NCI-H524 treated with DMSO at 0.1 percent for 48 hours (cell line): ENCODE data around the gene MAP2K2.
"Not testable (repeated sequence)": the region's sequence is repeated elsewhere in the genome, so short reads cannot be mapped to it uniquely, and the experiment has no call there.

Source experiments
- DNase-seq: peaks from one replicate; lab custom pipeline; 2025; lab: John Stamatoyannopoulos, UW

Gene MAP2K2

DNA sequence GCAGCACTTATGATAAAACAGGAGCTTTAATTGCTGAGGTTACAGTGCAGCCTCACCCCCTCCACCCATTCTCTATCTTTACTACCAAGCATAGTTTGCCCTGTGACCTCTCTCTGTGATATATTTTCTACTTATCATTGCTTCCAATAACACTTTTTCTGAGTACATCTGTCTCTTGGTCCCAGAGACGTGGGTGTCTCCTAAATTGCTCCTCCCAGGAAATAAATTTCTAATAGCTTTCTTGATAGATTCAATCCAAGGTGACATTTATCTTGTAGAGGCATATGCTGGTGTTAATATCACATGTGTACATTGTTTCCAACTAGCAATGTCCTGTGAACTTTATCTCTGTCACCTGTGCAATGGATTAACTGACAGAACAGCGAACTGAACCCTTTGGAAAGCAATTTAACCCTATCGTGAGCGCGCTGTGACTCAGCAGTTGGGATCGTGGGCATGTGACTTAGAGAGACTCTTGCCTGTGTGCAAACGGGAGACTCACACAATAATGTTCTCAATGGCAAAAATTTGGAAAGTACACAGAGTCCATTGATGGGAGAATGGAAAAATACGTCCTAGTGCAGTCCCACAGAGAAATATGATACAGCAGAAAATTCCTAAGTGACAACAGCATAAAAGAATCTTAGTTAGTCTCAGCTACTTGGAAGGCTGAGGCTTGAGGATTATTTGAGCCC, 7.0 kb upstream of the MAP2K2 start:
- DNase-seq = no peak

DNA sequence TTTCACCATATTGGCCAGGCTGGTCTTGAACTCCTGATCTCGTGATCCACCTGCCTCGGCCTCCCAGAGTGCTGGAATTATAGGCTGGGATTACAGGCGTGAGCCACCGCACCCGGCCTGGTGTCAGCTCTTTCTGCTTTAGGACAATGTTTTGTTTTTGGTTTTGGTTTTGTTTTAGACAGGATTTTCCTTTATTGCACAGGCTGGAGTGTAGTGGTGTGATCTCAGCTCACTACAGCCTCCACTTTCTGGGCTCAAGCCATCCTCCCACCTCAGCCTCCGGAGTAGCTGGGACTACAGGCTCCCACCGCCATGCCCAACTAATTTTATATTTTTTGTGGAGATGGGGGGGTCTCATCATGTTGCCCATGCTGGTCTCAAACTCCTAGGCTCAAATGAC, 5.1 kb upstream of the MAP2K2 start:
- DNase-seq = not testable (repeated sequence)

DNA sequence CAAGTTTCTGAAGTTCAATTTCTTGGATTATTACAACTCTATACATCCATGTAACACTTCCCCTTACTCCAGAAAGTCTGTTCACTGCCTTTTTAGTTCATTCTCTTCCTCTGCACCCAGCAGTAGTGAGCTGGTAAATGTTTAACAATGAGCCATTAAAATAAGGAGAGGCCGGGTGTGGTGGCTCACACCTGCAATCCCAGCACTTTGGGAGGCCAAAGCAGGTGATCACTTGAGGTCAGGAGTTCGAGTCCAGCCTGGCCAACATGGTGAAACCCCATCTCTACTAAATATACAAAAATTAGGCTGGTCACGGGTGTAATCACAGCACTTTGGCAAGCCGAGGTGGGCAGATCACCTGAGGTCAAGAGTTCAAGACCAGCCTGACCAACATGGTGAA, 3.4 kb upstream of the MAP2K2 start:
- not testable (repeated sequence) for DNase-seq

DNA sequence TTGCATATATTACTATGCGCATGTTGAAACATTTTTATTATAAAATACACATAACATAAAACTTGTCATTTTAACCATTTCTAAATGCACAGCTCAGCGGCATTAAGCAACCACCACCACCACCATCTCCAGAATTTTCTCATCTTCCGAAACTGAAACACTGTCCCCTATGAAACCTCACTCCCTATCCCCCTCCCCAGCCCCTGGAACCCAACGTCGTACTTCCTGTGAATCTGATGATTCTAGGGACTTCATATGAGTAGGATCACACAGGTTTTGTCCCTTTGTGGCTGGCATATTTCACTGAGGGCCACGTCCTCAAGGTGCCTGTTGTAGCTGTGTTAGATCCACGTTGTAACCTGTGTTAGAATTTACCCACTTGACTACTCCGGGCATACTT, 716 bp upstream of the MAP2K2 start:
- no peak for DNase-seq

DNA sequence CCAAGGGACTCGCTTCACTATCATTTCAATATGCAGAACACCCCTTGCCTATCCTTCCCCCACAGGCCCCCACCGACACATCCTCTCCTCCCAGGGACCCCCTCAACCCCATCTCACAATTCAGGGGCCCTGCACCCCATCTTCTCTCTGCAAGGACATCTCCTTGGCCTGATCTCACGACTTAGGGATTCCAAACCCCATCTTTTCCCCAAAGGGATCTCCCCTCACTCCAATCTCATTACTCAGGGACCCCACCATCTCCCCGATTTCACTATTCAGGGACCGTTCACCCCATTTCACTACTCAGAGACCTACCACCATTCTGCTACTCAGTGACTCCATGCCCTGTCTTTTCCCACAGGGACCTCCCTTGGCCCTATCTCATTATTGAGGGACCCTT, 1.4 kb downstream of the MAP2K2 start:
- no peak for DNase-seq

DNA sequence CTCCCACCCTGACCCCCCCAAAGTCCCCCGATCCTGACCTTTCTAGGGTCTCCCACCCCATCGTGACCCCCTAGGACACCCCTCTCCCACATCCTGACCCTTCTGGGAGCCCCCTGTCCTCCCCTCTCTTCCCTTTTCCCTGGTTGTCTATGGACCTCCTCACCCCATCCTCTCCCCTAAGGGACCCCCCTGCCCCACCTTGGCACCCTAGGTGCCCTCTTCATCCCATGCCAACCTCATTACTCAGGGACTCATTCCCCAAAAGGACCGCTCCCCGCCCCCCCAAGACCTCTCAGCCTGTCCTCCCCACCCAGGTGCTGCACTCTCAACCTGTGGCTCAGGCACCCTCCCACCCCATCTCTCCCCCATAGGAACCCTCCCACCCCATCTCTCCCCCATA, 2.1 kb downstream of the MAP2K2 start:
- DNase-seq = no peak

DNA sequence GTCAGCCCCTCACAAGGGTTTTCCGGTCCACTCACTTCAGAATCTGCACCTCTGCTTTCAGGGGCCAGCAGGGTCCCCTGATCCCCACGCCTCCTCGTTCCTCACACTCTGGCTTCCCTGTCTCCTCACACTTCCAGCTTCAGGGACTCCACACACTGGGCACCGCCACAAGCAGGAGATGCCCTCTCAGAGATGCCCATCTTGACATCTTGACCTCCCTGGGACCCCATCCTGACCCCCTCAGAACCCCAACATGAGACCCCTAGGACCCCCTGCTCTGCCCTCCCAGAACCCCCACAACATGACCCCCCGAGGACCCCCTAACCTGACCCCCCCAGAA, 2.7 kb downstream of the MAP2K2 start:
- no peak for DNase-seq

DNA sequence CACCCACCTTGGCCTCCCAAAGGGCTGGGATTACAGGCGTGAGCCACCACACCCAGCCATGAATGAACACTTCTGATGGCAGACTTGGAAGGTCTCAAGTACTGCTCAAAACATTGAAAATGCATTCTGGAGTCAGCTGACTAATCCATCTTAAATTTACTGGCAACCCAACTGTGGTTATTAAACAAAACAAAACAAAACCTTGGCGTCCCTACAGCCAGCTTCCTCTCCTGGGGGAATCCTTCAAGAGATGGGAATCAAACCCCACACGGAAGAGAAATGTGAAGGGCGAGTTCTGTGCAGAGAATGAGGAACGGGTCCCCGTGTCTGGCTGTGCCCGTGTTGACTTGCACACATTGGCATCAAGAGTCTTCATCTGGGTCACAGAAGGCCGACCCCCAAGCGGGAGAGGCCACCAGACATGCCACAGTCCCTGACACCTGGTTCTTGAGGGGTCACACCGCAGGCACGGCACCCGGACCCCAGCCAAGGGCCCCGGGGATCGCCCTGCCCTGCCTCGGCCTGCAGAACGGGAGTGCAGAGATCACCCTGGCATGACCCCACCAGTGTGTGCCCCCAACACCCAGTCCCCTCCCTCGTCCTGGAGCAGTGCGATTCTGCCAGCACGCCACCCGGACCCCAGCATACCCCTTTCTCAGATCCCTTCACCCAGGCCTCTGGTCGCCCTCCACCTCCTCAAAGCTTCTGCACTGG, 3.2 kb downstream of the MAP2K2 start:
- DNase-seq = no peak

DNA sequence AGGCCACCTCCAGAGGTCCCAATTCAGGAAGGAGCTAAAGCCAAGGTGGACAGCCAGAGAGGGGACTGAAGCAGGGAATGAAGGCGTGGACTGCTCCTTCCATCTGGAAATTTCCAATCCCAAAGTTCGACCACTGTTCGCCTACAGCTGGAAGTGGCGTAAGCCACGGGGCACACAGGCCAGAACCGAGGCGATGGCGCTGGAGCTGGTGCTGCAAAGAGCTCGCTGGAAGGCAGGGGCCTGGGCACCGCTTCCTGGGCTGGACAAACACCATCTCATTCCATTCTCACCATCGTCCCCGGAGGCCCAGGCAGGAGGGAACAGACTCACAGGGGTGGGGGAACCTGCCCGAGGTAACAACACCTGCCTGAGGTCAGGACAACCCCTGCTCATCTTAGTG, 4.2 kb downstream of the MAP2K2 start:
- no peak for DNase-seq

DNA sequence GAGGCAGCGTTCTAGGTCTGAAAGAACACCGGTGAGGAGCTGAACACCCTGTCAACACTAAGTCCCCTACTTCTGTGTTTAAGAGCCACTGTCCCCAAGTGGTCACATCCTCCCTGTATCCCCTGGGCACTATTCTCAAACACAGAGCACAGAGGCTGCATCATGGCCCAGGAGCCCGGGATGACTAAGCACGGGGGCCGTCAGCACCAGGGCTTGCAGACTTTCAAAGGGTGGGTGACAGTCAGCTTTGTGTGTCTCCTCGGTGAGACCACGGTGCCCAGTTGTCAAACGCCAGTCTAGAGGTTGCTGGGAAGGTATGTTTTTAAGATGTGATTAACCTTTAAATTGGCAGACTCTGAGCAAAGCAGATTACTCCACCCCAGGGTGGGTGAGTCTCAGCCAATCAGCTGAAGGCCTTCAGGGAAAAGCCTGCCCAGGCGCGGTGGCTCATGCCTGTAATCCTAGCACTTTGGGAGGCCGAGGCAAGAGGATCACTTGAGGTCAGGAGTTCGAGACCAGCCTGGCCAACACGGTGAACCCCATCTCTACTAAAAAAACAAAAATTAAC, 8.0 kb downstream of the MAP2K2 start:
- no peak for DNase-seq

DNA sequence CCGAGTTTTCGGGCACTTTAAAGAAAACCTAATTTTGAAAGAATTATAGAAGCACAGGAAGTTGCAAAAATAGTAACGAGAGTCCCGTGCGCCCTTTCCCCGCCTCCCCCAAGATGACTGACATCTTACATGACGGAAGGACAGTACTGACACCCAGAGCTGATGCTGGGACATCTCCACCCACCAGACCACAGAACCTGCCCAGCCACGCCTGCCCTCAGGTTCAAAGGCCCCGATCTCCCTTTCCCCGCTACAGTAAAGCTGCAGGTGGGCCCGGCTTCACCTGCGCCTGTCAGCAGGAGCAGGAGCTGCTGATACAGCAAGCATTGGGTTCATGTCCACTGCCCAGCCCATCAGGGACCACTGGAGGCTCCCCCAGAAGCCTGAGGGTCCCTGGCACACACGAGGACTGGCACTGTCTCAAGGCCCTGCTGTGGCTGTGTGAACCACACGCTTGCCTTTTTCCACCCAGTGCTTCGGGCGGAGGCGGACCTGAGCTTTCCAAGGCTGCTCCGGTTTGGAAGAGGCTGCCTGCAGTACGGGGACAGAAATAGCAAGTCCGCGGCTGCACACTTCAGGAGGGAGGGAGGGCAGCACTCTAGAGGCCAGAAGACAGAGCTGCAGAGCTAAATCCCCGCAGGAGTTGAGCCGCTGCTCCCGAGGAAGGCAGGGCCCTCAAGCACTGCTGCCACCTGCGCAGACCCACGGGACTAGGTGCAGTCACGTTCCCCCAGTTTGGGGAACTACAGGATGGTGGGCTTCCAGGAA, 8.7 kb downstream of the MAP2K2 start:
- DNase-seq = no peak

DNA sequence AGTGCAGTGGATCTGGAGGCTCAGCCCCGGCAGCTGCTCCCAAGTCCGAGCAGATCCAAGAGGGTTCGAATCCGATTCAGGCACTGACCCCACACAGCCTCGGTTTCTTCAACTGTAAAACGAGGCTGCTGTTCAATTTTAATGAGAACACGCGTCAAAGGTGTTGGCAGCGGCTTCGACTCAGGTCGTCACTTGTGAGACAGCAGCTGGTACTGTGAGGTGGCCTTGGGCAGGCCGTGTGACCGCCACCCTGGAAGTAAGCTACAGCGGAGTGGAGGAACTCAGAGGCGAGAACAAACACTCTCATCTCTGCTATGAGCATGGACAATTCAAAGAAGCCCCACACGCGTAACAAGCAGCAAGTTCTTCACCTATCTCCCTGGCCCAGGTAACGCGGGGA, 9.7 kb downstream of the MAP2K2 start:
- DNase-seq = no peak

DNA sequence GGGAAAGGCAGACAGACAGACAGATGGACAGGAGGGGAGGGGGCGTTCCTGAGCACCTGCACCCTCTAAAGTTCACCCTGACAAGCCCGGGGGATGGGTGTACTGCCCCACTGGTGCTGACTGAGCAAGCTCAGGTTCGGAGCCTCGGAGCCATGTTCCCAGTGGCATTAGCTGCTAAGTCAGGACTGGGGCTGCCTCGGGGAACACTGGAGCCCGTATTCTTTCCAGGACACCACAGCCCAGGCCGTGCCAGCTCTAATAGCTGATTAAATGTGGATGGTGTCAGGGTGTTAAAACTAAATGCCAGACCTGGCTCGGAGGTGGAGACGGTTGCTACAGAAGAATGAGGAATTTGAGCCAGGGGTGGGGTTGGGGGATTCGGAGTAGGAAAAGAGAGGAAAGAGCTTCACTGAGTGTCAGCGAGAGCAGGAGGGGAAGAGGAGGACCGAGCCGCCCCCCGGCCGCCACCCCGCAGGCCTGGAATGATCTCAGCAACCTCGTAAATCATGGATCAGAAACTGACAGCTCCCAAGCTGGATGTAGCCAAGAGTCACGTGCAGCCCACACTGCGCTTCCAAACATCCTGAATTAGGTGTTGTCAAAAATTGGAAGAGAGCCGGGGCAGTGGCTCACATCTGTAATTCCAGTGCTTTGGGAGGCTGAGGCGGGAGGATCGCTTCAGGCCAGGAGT, 10.4 kb downstream of the MAP2K2 start:
- no peak for DNase-seq

DNA sequence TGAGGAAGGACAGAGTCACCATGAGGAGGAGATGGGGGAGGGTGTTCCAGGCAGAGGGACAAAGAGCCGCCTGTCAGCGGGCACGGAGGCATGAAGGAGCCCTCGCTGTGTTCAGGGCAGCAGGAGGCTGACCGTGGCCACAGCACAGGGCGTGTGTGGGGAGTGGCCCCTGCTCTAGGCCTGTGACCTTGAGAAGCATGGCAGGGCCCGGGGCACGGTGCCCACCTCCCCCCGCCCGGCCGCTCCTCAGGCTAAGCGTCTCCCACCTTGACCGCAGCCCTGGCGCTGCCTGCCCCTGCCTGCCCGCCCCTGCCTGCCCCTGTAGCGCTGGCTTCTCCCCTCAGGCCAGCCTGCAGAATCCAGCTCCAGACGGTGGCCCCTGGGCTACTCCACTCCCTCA, 11.6 kb downstream of the MAP2K2 start:
- no peak for DNase-seq

DNA sequence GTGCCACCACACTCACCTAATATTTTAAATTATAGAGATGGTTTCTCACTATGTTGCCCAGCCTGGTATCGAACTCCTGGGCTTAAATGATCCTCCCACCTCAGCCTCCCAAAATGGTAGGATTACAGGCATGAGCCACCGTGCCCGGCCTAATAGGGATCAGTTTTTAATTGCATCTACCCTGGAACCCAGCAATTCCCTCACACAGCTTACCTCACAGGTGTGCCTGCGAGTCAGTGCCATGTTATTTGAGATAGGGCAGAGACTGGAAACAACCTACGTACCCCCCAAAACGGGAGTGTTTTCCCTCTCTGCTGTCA, 14.3 kb downstream of the MAP2K2 start:
- no peak for DNase-seq

DNA sequence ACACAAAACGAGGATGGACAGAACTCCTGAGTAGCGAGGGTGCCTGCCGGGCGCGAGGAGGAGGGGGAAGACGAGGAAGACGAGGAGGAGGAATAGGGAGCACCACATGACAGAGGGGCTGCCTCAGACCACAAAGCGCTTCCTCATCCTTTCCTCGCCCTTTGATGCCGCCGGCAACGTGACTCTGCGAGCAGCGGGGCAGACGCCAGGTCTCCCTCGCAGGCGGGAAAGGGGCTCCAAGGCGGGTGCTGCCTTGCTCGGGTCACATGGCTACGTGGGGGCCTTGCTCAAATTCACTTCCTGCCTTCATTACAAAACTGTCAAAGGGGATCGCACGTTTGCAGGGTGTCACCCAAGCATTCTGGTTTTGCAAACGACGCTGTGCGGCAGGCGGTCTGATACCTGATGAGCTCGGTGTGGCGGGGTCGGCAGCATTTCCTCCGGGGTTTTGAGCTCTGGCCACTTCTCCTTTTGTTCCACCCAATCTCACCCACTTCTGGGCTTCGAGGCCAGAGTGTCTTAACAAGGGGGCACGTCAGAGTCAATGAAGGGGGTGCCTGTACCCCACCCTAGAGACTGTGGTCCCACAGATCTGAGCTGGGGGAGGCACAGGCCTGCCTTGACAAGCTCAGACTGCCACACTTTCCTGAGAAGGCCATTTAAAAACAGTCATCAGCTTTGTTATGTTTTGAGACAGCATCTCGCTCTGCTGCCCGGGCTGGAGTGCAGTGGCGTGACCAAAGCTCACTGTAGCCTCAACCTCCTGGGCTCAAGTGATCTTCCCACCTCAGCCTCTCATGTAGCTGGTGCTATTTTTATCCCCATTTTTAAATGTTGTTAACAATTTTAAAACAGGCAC, 14.9 kb downstream of the MAP2K2 start:
- DNase-seq = no peak

DNA sequence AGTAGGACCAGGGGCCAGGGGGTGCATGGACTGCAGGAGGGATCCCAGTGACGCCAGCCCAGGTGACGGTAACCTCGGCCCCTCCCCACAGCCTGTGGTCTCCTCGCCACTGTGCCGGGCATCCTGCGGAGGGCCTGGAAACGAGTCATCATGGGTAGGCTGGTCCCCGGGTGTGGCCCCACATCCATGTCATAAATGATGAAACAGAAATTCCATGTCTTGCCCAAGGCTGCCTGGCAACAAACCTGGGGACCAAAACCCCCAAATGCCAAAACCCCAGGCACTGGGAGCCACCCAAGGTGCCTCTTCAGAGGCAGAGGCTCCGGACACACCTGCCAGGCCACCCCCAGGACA, 20.9 kb downstream of the MAP2K2 start:
- DNase-seq = no peak

DNA sequence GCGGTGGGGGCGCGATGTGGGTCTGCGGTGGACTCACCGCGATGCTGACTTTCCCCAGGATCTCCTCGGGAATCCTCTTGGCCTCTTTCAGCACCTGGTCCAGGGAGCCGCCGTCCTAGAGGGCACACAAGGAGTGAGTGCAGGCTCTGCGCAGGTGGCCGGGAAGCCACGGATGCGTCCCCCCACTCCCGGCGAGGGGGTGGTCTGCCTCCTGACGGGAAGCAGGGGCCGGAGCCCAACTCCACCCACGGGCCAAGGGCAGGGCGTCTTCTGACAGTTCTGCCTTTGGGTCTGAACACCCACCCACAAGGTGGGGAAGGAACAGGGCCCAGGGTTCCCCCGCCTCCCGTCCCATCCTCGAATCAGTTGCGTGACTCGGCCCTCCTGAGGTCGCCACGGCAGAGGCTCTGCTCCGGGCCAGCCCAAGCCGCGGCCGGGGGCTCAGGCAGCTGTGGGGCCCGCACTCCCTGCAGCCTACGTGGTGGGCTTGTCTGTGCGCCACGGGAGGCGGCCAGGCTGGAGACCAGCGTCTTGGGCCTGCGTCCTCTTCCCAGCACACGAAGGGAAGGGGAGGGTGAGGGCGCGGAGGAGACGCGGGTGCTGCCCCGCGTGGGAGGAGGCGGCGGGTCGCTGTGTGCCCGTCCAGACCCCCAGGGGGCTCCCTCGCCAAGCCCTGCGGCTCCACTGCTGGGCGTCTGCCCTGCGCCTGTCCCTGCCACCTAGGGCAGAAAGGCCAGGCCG, 21.4 kb downstream of the MAP2K2 start:
- DNase-seq = no peak

DNA sequence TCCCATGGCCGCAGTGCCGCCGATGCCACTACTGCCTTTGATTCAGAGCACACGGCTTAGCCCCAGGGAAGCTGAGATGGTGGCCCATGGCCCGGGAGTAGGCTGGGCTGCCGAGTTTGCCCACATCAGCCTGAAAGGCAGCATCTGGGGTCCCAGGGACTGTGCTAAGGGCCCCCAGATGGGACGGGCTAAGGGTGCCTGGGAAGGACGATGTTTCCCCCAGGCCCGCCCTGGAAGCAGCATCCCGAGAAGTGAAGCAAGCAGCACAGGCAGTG, 22.5 kb downstream of the MAP2K2 start:
- DNase-seq = no peak

DNA sequence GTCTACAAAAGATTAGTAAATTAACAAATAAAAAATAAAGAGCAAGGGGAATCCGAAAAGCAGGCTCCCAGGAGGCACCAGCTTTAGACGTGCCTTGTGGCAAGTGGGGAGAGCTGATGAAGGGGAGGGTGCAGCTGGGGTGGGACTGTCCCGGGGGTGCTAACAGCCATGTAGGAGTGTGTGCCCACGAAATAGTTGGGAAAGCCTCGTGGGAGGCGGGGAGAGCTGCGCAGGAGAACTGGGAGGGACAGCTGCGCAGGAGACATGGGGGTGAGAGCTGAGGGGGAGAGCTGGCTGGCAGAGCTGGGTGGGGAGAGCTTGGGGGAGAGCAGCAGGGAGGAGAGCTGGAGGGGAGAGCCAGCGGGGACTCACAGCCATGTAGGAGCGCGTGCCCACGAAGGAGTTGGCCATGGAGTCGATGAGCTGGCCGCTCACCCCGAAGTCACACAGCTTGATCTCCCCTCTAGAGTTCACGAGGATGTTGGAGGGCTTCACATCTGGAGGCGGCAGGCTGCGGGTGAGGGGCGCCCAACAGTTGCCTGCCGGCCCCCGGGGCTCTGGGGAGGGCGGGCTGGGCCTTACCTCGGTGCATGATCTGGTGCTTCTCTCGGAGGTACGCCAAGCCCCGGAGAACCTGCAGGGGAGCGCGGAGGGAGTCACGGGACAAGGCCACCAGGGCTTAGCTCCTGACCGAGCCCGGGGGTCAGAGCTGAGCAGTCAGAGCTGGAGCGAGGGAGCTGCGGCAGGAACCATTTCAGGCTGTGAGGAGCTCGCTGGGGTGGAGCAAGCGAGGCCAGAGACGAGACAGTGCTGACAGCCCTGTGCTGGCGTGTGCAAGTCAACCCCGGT, 23.1 kb downstream of the MAP2K2 start:
- no peak for DNase-seq
